HG03460 (cell line): ENCODE results near the gene TMEM239.
"Not testable (repeated sequence)": the region's sequence is repeated elsewhere in the genome, so short reads cannot be mapped to it uniquely, and the experiment has no call there.

ENCODE experiments used
- ATAC-seq: cut with Tn5 transposase; IDR thresholded peaks from one replicate; pipeline ENCODE4 v1.9.1; 2021; ENCODE audit not compliant: unreplicated experiment

TMEM239 gene

GRCh38 chr20:2816030-2816582 is at the start of gene TMEM239:
Gene TMEM239 (plus strand): TSS chr20:2816364. CDS start chr20:2816555, 191 bp downstream.
- no peak for ATAC-seq

- no peak for ATAC-seq
Measured at GRCh38 chr20:2767768-2768631, 48.2 kb upstream of the TMEM239 start.

GRCh38 chr20:2768632-2769015 is 47.5 kb upstream of the TMEM239 start:
- ATAC-seq, result no peak

- not testable (repeated sequence) for ATAC-seq
Measured at GRCh38 chr20:2770091-2770490, 46.1 kb upstream of the TMEM239 start.

DNA sequence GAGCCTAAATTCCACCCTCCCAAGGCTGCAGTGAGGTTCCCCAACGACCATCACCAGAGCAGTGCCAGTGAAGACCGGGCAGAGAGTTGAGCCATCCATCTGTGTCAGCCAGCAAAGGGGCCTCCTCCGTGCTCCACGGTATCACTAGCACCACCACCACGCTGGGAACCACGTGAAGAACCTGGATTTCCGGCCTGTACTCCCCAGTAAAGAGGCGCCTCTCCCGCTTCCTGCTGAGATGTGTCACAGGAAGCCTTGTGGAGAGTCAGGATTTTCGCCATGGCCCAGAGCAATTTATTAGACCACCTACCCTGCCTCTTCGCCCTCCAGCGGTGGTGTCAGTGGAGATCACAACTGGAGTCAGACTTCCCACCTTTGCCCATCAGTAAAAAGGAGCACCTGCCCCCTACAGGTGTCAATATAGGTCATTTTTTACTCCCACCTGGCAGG is 44.5 kb upstream of the TMEM239 start:
- no peak for ATAC-seq

- ATAC-seq, result no peak
Measured at GRCh38 chr20:2773812-2774211, 42.4 kb upstream of the TMEM239 start.

- ATAC-seq, result no peak
Measured at GRCh38 chr20:2775139-2775538, 41.0 kb upstream of the TMEM239 start.

- ATAC-seq, result no peak
Measured at GRCh38 chr20:2778602-2779321, 37.4 kb upstream of the TMEM239 start.

DNA sequence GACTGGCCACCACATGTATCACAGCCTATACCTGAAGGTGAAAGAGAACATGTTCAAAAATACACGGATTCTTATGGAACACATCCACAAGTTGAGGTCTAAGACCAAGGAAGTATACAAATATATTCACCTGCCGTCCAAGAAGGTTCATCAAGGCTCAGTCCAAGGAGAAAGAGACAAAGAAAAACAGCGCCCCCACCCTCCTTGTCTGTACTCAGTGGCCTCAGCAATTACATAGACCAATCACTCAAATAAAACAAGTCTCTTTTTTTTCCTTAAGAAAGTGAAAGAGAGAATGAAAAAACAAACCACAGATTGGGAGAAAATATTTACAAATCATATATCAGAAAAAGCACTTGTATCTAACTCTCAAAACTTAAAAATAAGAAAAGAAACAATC is 35.2 kb upstream of the TMEM239 start:
- ATAC-seq, result no peak

- no peak for ATAC-seq
Measured at GRCh38 chr20:2783908-2784566, 32.1 kb upstream of the TMEM239 start.

- no peak for ATAC-seq
Measured at GRCh38 chr20:2793471-2793870, 22.7 kb upstream of the TMEM239 start.

GRCh38 chr20:2794202-2794748 is 21.9 kb upstream of the TMEM239 start:
- no peak for ATAC-seq

DNA sequence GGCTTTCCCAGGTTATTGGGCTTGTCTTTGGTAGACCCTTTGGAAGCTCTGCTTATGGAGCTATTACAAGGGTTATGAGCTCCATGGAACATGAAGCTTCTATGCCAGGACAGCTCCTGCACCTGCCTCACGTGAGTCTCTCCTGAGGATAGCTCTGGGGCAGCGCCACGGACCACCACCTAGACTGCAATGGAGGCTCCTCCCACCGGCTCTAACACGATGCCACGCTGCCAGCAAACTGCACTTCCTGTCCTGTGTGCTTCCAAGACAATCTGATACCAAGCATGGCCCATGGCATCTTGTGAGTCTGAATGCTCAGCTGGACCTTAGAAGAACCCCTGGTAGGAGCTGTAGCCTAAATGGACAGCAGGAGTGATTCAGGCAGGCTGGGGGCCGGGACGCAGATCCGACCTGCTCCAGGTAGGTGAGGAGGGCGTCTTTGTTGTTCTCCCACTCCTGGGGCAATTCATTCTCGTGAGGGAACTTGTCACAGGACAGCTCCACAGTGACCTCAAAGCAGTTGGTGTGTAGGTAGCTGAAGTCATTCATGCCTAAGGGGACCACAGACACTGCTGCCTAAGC is 21.2 kb upstream of the TMEM239 start:
- ATAC-seq, result no peak

DNA sequence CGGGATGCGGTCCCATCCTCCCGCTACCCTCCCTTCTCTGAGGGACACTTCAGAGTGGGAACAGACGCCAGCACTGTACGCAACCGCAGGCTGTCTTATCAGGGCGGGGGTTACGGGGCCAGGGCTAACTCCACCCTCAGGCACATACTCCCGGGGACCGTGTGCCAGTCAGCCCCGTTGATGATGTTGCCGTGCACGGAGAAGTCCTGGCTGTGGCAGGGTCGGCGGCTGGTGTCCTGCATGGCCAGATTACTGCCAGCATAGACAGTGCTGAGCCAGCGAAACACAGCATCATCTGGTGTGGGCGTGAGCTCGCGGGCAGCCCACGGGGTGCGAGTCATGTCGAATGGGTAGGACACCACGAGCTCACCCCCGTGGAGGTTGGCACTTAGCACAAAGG is 20.7 kb upstream of the TMEM239 start:
- no peak for ATAC-seq

DNA sequence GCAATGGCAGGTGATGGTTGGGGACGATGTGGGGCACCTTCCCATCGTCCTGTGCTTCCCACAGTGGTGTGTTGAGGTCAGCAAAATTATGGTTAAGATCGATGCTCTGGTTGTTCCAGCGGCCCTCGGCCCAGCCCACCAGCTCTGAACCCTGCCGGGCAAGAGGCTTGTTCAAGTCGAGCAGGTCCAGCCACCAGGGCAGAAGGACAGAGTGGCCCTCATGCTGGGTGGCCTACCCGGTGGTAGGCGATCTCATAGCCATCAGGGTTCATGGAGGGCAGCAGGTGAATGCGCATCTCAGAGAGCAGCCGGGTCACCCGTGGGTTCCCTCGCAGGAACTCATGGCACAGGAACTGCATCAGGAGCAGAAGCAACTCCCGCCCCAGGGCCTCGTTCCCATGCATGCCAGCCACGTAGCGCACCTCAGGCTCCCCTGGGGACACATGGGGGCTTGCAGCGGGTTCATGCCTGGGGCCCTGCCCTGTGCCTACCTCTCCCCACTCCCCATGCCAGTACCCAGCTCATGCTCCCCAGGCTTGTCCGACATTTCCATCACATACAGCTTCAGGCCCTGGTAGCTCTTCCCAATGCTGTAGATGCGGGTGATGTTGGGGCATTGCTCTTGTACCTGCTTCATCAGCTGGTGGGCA is 20.0 kb upstream of the TMEM239 start:
- no peak for ATAC-seq

DNA sequence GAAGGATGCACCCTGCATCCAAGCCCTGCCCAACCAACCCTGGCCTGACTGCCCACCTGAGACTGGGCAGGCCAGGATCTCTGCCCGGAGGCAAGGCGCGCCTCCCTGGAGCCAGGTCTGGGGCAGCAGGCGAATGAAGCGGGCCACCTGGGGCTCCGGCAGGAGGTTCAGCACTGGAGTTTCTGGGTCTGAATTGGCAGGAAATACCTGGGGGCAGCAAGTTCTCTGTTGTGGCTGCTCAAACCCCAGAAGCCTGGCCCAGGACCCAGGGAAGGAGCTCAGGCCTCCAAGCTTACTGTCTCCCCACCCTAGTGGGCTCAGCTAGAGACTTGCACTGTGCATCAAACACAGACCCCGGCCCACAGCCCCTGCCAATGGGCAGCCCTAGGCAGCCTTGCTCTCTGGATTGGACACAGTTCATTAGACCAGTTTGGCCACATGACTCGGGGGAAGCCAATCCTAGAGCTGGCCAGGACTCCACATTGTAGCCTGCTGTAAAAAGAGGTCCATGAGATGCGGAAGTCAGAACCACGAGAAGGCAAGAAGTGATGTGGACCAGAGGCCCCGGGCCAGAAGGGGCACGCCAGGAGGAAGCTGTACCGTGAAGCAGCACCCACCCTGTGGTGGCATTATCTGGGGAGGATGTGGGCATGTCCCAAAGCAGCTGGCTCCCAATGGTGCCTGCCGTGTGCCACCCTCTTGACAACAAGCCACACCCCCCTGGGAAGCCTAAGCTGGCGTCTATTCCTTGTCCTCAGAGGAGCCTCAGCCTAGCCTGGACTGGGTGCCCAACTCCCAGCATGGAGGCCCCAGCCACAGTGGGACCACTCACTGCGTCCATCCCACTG is 18.8 kb upstream of the TMEM239 start:
- ATAC-seq, result no peak

DNA sequence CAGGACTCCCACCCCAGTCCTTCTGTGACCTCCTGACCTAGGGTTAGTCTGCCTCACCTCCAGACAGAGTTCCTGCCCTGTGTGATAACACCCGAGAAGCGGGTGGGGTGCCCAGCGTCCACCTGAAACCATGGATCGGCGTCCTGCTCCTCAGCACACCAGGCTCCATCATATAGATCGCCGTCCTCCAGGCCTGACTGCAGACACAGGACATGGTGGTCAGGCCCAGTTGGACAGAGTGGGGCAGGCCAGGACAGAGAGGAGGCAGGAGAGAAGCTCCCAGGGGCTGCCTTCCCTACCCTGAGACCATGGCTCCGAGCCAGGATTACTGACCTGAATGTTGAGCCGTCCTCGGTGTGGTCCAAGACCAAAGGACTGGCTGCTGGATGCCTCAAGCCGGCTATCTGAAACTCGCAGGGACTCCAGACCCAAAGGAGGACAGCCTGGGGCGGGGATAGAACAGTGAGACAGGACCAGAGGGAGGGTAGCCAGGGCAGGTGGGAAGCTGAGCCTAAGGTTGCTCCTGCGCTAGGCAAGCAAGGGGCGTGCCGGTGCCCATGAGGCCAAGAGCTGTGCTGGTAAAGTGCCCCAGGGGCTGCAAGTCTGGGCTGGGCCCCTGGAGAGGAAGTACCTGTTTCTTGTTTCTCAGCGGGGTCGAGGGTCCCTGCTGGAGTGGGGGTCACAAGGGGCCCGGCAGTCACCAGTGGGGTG is 17.9 kb upstream of the TMEM239 start:
- no peak for ATAC-seq

DNA sequence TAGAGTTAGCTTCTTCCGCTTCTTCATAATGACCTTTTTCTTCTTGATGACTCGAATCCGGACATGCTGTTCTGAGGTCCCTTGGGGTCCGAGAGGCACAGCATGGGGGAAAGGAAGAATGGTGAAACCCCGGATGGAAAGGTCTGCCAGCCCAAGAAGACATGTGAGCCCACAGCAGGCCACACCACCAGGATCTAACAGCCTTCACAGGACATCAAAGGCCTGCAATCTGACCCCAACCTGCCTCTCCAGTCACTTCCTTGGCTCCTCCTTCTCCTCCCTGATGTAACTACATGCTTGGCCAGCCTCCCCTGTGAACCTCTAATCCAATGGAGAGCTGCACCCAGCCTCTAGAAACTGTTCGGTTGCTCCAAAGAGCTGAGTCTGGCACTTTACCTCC is 17.4 kb upstream of the TMEM239 start:
- ATAC-seq, result no peak

DNA sequence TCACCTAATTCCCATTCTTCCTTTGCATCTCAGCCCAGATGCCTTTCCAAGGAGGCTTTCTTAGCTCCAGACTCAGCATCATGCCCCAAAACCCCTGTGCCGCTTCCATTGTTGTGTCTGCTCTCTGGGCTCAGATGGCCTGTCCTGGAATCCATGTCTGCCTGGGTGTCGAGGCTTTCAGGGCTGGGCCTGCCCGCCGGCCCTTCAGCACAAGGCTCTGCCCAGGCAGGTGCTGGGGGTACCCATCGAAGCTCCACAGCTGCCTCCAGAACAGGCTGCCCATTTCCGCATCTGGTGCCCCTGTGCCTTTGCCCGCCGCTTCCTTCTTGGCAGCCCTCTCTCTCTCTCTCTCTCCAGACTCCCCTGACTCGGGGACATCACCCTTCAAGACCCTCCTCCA is 16.9 kb upstream of the TMEM239 start:
- no peak for ATAC-seq
